Brain microvascular endothelial cell (primary cell): Measurements from ENCODE around the gene PDCD11.

Source experiments
- DNase-seq: peaks from one replicate; pipeline ENCODE4 v3.0.0-alpha.2; 2020
- H3K27ac ChIP-seq: fragments of 250-450 bp; sonication (Bioruptor Pico); 2 replicates; pipeline ENCODE4 v1.5.1; 2020; ENCODE audit warnings: mild to moderate bottlenecking, moderate library complexity
- H3K27me3 ChIP-seq: fragments of 250-450 bp; sonication (Bioruptor Pico); replicated peaks from 2 replicates; pipeline ENCODE4 v1.5.1; 2020; ENCODE audit warnings: mild to moderate bottlenecking
- H3K36me3 ChIP-seq: fragments of 250-450 bp; sonication (Bioruptor Pico); replicated peaks from 2 replicates; pipeline ENCODE4 v1.5.1; 2020; ENCODE audit warnings: mild to moderate bottlenecking
- H3K4me3 ChIP-seq: 2 replicates; pipeline ENCODE4 v1.5.1; 2011; ENCODE audit warnings: low read depth, mild to moderate bottlenecking, control low read depth, low read length, moderate library complexity
- CTCF ChIP-seq: IDR thresholded peaks from 2 replicates; pipeline ENCODE4 v1.5.1; 2011; ENCODE audit warnings: low read depth, mild to moderate bottlenecking, moderate library complexity, low read length, control low read depth, inconsistent platforms; ENCODE audit errors: missing control alignments
- in situ Hi-C: cut with HindIII; loops from 2 replicates; pipeline ENCODE4 v1.10.0; 2017; ENCODE audit warnings: low sequenced_read_pairs, low pct_ligation_motif_present

Gene PDCD11

GRCh38 chr10:103455235-103455634, 58.8 kb downstream of the PDCD11 start:
- H3K27ac ChIP-seq = no peak overlapping the region
- no peak overlapping the region for H3K4me3 ChIP-seq
- no peak for TF ChIP-seq CTCF
- H3K36me3 ChIP-seq = no peaks in the 10 kb centered on the region
- in situ Hi-C loops = no loop called here
- no peak for DNase-seq
- no peaks in the 10 kb centered on the region for H3K27me3 ChIP-seq

GRCh38 chr10:103456074-103456660, 59.7 kb downstream of the PDCD11 start:
- no peak overlapping the region for H3K4me3 ChIP-seq
- no peak for TF ChIP-seq CTCF
- no peaks in the 10 kb centered on the region for H3K27me3 ChIP-seq
- no peak overlapping the region for H3K27ac ChIP-seq
- in situ Hi-C loops = no loop called here
- no peak for DNase-seq
- H3K36me3 ChIP-seq = no peaks in the 10 kb centered on the region

- in situ Hi-C loops = no loop called here
- no peaks in the 10 kb centered on the region for H3K36me3 ChIP-seq
- no peak for TF ChIP-seq CTCF
- DNase-seq = no peak
- H3K27me3 ChIP-seq = no peaks in the 10 kb centered on the region
- no peak overlapping the region for H3K4me3 ChIP-seq
- no peak overlapping the region for H3K27ac ChIP-seq
Observed at GRCh38 chr10:103457176-103457712, 60.8 kb downstream of the PDCD11 start.

GRCh38 chr10:103457896-103458583, 61.6 kb downstream of the PDCD11 start:
- H3K4me3 ChIP-seq = no peak overlapping the region
- TF ChIP-seq CTCF = no peak
- DNase-seq = no peak
- H3K36me3 ChIP-seq = no peaks in the 10 kb centered on the region
- H3K27ac ChIP-seq = no peak overlapping the region
- in situ Hi-C loops = no loop called here
- no peaks in the 10 kb centered on the region for H3K27me3 ChIP-seq

- in situ Hi-C loops = no loop called here
- DNase-seq = no peak
- no peak within 1 kb of the TSS for H3K4me3 ChIP-seq
- no peak for TF ChIP-seq CTCF
- H3K36me3 ChIP-seq = no peaks in the 10 kb centered on the region
- H3K27ac ChIP-seq = no peak within 1 kb of the TSS
- H3K27me3 ChIP-seq = no peaks in the 10 kb centered on the region
Observed at GRCh38 chr10:103458720-103459119, 62.3 kb downstream of the PDCD11 start, which contains the start of gene CALHM1. CALHM1 (minus strand) TSS chr10:103458900; CDS start chr10:103458751, 149 bp downstream.
